Thyroid gland (tissue), 4 donors: ENCODE measurements around the gene TSPAN9.

Experiments used
- POLR2A ChIP-seq, 2 donors: fragments of 450-650 bp; IDR thresholded peaks; one replicate each; pipeline ENCODE4 v1.6.1; 2017; ENCODE audit warnings: antibody characterized with exemption in 2 of 2, mild to moderate bottlenecking in 2 of 2, moderate library complexity in 1 of 2
- TF ChIP-seq, protein P1 (sequence below), 6 experiments: fragments of 200-600 bp in 3 of 6; fragments of 450-650 bp in 3 of 6; sonication (generic) in 3 of 6; IDR thresholded peaks; one replicate each; pipeline ENCODE4 v1.5.1; 2016 to 2019; ENCODE audit warnings: antibody characterized with exemption in 6 of 6, mild to moderate bottlenecking in 2 of 6, inconsistent platforms in 1 of 6, moderate library complexity in 1 of 6

DNA sequence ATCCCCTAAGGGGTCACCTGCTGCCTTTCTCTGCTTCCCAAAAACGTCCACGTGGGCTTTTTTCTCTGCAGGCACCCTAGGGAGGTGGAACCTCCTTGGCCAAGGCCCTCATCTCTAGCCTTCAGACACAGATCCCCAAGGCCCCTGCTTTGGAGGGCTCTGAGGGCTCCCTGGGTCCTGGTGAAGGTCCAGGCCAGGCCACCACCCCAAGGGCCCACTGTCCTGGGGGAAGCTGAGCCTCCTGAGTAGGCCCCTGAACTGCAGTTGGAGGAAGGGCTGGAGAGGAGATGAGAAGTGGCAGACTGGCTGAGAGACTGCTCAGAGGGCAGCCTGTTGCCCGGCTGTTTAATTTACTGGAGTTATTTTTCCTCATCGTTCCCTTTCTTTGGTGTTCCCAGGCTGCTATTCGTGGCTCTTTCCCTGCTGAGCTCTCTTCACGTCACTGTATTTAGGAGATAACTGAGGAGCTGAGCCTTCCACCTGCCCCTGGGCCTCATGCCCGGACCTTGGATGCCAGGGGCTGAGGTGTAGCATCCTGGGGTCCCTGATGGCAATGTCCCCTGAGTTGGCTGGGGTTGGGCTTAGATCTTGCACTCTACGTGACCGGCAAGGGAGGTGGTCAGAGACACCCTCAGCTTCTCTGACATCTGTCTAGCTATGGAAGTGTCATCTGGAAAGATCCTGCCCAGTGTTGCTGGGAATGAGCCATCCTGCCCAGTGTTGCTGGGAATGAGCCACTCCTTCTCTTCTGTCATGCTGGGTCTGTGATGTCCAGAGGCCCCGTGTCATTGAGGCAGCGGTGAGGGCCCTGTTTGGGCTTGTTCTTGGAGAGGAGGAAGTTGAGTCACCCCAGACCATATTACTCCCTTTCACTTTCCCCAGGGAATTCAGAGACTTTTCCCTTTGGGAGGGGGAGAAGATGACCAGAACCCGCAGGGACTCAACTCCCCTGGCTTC, 139.8 kb downstream of the TSPAN9 start:
- TF ChIP-seq POLR2A (IDR thresholded peaks at IDR 0.05), result no peak
- TF ChIP-seq, protein P1, sequence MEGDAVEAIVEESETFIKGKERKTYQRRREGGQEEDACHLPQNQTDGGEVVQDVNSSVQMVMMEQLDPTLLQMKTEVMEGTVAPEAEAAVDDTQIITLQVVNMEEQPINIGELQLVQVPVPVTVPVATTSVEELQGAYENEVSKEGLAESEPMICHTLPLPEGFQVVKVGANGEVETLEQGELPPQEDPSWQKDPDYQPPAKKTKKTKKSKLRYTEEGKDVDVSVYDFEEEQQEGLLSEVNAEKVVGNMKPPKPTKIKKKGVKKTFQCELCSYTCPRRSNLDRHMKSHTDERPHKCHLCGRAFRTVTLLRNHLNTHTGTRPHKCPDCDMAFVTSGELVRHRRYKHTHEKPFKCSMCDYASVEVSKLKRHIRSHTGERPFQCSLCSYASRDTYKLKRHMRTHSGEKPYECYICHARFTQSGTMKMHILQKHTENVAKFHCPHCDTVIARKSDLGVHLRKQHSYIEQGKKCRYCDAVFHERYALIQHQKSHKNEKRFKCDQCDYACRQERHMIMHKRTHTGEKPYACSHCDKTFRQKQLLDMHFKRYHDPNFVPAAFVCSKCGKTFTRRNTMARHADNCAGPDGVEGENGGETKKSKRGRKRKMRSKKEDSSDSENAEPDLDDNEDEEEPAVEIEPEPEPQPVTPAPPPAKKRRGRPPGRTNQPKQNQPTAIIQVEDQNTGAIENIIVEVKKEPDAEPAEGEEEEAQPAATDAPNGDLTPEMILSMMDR (IDR thresholded peaks at IDR 0.05), result no peak
